ENCODE measurements around the gene CRACDL. TPM values are rescaled to one million over a fixed set of nuclear protein-coding genes. Genes with fewer than 3 reads are reported as not detected.

CRACDL gene
- total and polyA plus RNA-seq, 7 donors, result 0.36 to 8.8 (median 1.5) TPM

GRCh38 chr2:98807221-98807620 is 128.8 kb downstream of the CRACDL start:
- intact Hi-C loops (cut with DNase I), result no loop called here
- DNase-seq, result no peak
- H3K36me3 ChIP-seq, result no peaks in the 10 kb centered on the region
- H3K27ac ChIP-seq, result peak overlapping the region in 1 of 4 donors; percentile 63
- H3K27me3 ChIP-seq, result no peaks in the 10 kb centered on the region
- no peak overlapping the region for H3K4me3 ChIP-seq
- WGBS, 2 donors, result 85 to 97% methylated on average over 3 of the region's 3 CpGs
- H3K9me3 ChIP-seq, result no peaks in the 10 kb centered on the region
- TF ChIP-seq CTCF (IDR thresholded peaks at IDR 0.05) (no peak), POLR2AphosphoS5 (IDR thresholded peaks at IDR 0.05) (no peak), EP300 (IDR thresholded peaks at IDR 0.05) (no peak), POLR2A (IDR thresholded peaks at IDR 0.05) (no peak)
- peaks cover 0 to 21% (median 15%) of the 10 kb centered on the region in 4 donors for H3K4me1 ChIP-seq

GRCh38 chr2:98806236-98806697 is 129.8 kb downstream of the CRACDL start:
- peak; percentile 93 for DNase-seq
- intact Hi-C loops (cut with DNase I), result no loop called here
- 38 to 71% methylated on average over 7 of the region's 7 CpGs for WGBS, 2 donors
- H3K27me3 ChIP-seq, result no peaks in the 10 kb centered on the region
- H3K27ac ChIP-seq, result peak overlapping the region; percentile 50 to 63 (median 56)
- H3K36me3 ChIP-seq, result no peaks in the 10 kb centered on the region
- TF ChIP-seq POLR2A (IDR thresholded peaks at IDR 0.05), result no peak
- peak in 3 of 4 donors; percentile 32 to 48 (median 41) for TF ChIP-seq POLR2AphosphoS5 (IDR thresholded peaks at IDR 0.05)
- no peak for TF ChIP-seq EP300 (IDR thresholded peaks at IDR 0.05)
- no peaks in the 10 kb centered on the region for H3K9me3 ChIP-seq
- peaks cover 0 to 21% (median 15%) of the 10 kb centered on the region in 4 donors for H3K4me1 ChIP-seq
- H3K4me3 ChIP-seq, result no peak overlapping the region

- Histone ChIP-seq H3K27ac (peak overlapping the region in 3 of 4 donors; percentile 53 to 63 (median 60)), H3K27me3 (no peaks in the 10 kb centered on the region), H3K4me1 (peaks cover 0 to 21% (median 15%) of the 10 kb centered on the region in 4 donors), H3K4me3 (no peak overlapping the region), H3K9me3 (no peaks in the 10 kb centered on the region), H3K36me3 (no peaks in the 10 kb centered on the region)
- no peak for TF ChIP-seq CTCF (IDR thresholded peaks at IDR 0.05)
- DNase-seq, result no peak
- 78 to 86% methylated on average over 12 of the region's 12 CpGs for WGBS, 2 donors
- intact Hi-C loops (cut with DNase I), result no loop called here
Measured at GRCh38 chr2:98805412-98806171, 130.4 kb downstream of the CRACDL start.

- Histone ChIP-seq H3K9me3 (no peaks in the 10 kb centered on the region), H3K27ac (no peak overlapping the region), H3K27me3 (no peaks in the 10 kb centered on the region), H3K36me3 (no peaks in the 10 kb centered on the region), H3K4me3 (no peak overlapping the region), H3K4me1 (peaks cover 0 to 21% (median 15%) of the 10 kb centered on the region in 4 donors)
- intact Hi-C loops (cut with DNase I), result no loop called here
- 95% methylated on average over 3 of the region's 3 CpGs for WGBS, 2 donors
- DNase-seq, result no peak
- TF ChIP-seq POLR2AphosphoS5 (IDR thresholded peaks at IDR 0.05) (no peak), POLR2A (IDR thresholded peaks at IDR 0.05) (no peak), CTCF (IDR thresholded peaks at IDR 0.05) (no peak), EP300 (IDR thresholded peaks at IDR 0.05) (no peak)
Measured at GRCh38 chr2:98804736-98805135, 131.3 kb downstream of the CRACDL start.

GRCh38 chr2:98804265-98804650 is 131.8 kb downstream of the CRACDL start:
- 94 to 97% methylated on average over 8 of the region's 8 CpGs for WGBS, 2 donors
- no peaks in the 10 kb centered on the region for H3K9me3 ChIP-seq
- no peak for TF ChIP-seq CTCF (IDR thresholded peaks at IDR 0.05)
- no peak for TF ChIP-seq EP300 (IDR thresholded peaks at IDR 0.05)
- TF ChIP-seq POLR2AphosphoS5 (IDR thresholded peaks at IDR 0.05), result no peak
- TF ChIP-seq POLR2A (IDR thresholded peaks at IDR 0.05), result no peak
- DNase-seq, result no peak
- intact Hi-C loops (cut with DNase I), result no loop called here
- H3K36me3 ChIP-seq, result no peaks in the 10 kb centered on the region
- no peak overlapping the region for H3K27ac ChIP-seq
- H3K4me3 ChIP-seq, result no peak overlapping the region
- peaks cover 0 to 21% (median 15%) of the 10 kb centered on the region in 4 donors for H3K4me1 ChIP-seq
- no peaks in the 10 kb centered on the region for H3K27me3 ChIP-seq
